PC-3 (cell line): ENCODE data around the gene POU2F1.

Source experiments
- CTCF ChIP-seq: fragments of 300-600 bp; sonication (generic); conservative IDR thresholded peaks from 2 replicates; pipeline ENCODE4 v1.5.1; 2017; ENCODE audit warnings: antibody characterized with exemption, low read depth, mild to moderate bottlenecking, low read length
- EZH2 ChIP-seq: fragments of 300-600 bp; sonication (generic); IDR thresholded peaks from one replicate; pipeline ENCODE4 v1.6.1; 2017; ENCODE audit warnings: antibody characterized with exemption, mild to moderate bottlenecking, low read length; ENCODE audit not compliant: unreplicated experiment
- EZH2phosphoT487 ChIP-seq: fragments of 300-600 bp; sonication (generic); IDR thresholded peaks from 2 replicates; pipeline ENCODE4 v1.6.1; 2018; ENCODE audit warnings: mild to moderate bottlenecking, antibody characterized with exemption, low read length, borderline replicate concordance

- no peak for TF ChIP-seq CTCF
- no peak for TF ChIP-seq EZH2phosphoT487
- TF ChIP-seq EZH2: no peak
Measured at GRCh38 chr1:167476061-167476460, 255.4 kb downstream of the POU2F1 start.
